H9 (cell line): Measurements from ENCODE around the gene MYDGF. TPM values are rescaled to one million over a fixed set of nuclear protein-coding genes. Genes with fewer than 3 reads are reported as not detected.

Experiments used
- DNase-seq: peaks from one replicate; pipeline ENCODE4 v3.0.0-alpha.2; 2017
- H2AFZ ChIP-seq: one replicate; pipeline ENCODE4 v1.6.1; 2013; ENCODE audit warnings: mild to moderate bottlenecking, low read length, control low read depth, moderate library complexity
- H2AK5ac ChIP-seq: 2 replicates; pipeline ENCODE4 v1.6.1; 2013; ENCODE audit warnings: low read length, control low read depth, mixed read lengths; ENCODE audit not compliant: insufficient read length
- H2BK120ac ChIP-seq: one replicate; pipeline ENCODE4 v1.6.1; 2013; ENCODE audit warnings: low read depth, mild to moderate bottlenecking, low read length, control low read depth, inconsistent platforms; ENCODE audit not compliant: poor library complexity, severe bottlenecking
- H2BK12ac ChIP-seq: 2 replicates; pipeline ENCODE4 v1.6.1; 2013; ENCODE audit warnings: low read length, control low read depth, mixed read lengths, low read depth; ENCODE audit not compliant: insufficient read length
- H2BK15ac ChIP-seq: 2 replicates; pipeline ENCODE4 v1.6.1; 2013; ENCODE audit warnings: low read depth, low read length, control low read depth
- H2BK20ac ChIP-seq: one replicate; pipeline ENCODE4 v1.6.1; 2013; ENCODE audit warnings: low read depth, mild to moderate bottlenecking, low read length, control low read depth, inconsistent platforms; ENCODE audit not compliant: poor library complexity, severe bottlenecking
- H2BK5ac ChIP-seq: 2 replicates; pipeline ENCODE4 v1.6.1; 2013; ENCODE audit warnings: low read length, control low read depth, mixed read lengths; ENCODE audit not compliant: insufficient read length
- H3K14ac ChIP-seq: 2 replicates; pipeline ENCODE4 v1.6.1; 2013; ENCODE audit warnings: low read length, control low read depth; ENCODE audit not compliant: insufficient read depth
- H3K18ac ChIP-seq: 2 replicates; pipeline ENCODE4 v1.6.1; 2013; ENCODE audit warnings: low read depth, mild to moderate bottlenecking, mixed read lengths, low read length, control low read depth; ENCODE audit not compliant: insufficient read length
- H3K23ac ChIP-seq: 2 replicates; pipeline ENCODE4 v1.6.1; 2013; ENCODE audit warnings: low read length, control low read depth, mixed read lengths, low read depth; ENCODE audit not compliant: insufficient read length
- H3K23me2 ChIP-seq: 2 replicates; pipeline ENCODE4 v1.6.1; 2013; ENCODE audit warnings: low read depth, mild to moderate bottlenecking, mixed read lengths, low read length, control low read depth; ENCODE audit not compliant: insufficient read length, poor library complexity, severe bottlenecking
- H3K27ac ChIP-seq: 2 replicates; pipeline ENCODE4 v1.5.1; 2013; ENCODE audit warnings: low read length, control low read depth, mixed read lengths, low read depth; ENCODE audit not compliant: insufficient read length
- H3K27me3 ChIP-seq: 2 replicates; pipeline ENCODE4 v1.6.1; 2013; ENCODE audit warnings: low read length, control low read depth, inconsistent platforms; ENCODE audit not compliant: insufficient read depth
- H3K4ac ChIP-seq: 2 replicates; pipeline ENCODE4 v1.6.1; 2013; ENCODE audit warnings: low read depth, mild to moderate bottlenecking, control low read depth, inconsistent platforms, low read length, moderate library complexity
- H3K4me1 ChIP-seq: 2 replicates; pipeline ENCODE4 v1.6.1; 2013; ENCODE audit warnings: low read length, control low read depth, inconsistent platforms; ENCODE audit not compliant: insufficient read depth
- H3K4me2 ChIP-seq: 2 replicates; pipeline ENCODE4 v1.6.1; 2013; ENCODE audit warnings: low read length, control low read depth, mixed read lengths; ENCODE audit not compliant: insufficient read length, insufficient read depth
- H3K56ac ChIP-seq: 2 replicates; pipeline ENCODE4 v1.6.1; 2013; ENCODE audit warnings: low read depth, mild to moderate bottlenecking, mixed read lengths, low read length, control low read depth; ENCODE audit not compliant: insufficient read length
- H3K79me1 ChIP-seq: 2 replicates; pipeline ENCODE4 v1.6.1; 2013; ENCODE audit warnings: low read depth, mild to moderate bottlenecking, moderate library complexity, low read length, control low read depth, inconsistent platforms; ENCODE audit not compliant: insufficient read depth, poor library complexity, severe bottlenecking
- H3K79me2 ChIP-seq: 2 replicates; pipeline ENCODE4 v1.6.1; 2013; ENCODE audit warnings: low read length, control low read depth, inconsistent platforms; ENCODE audit not compliant: insufficient read depth
- H3K9ac ChIP-seq: 2 replicates; pipeline ENCODE4 v1.6.1; 2013; ENCODE audit warnings: low read length, control low read depth, mixed read lengths; ENCODE audit not compliant: insufficient read length; ENCODE audit errors: extremely low read depth
- H3K9me3 ChIP-seq: one replicate; pipeline ENCODE4 v1.6.1; 2013; ENCODE audit warnings: low read depth, low read length, inconsistent platforms; ENCODE audit not compliant: control insufficient read depth
- H3T11ph ChIP-seq: one replicate; pipeline ENCODE4 v1.6.1; 2013; ENCODE audit warnings: mild to moderate bottlenecking, low read length, control low read depth, inconsistent platforms
- H4K20me1 ChIP-seq: one replicate; pipeline ENCODE4 v1.6.1; 2013; ENCODE audit not compliant: control insufficient read depth, insufficient read length, insufficient read depth
- H4K5ac ChIP-seq: 2 replicates; pipeline ENCODE4 v1.6.1; 2013; ENCODE audit warnings: low read depth, mild to moderate bottlenecking, mixed read lengths, low read length, control low read depth; ENCODE audit not compliant: insufficient read length
- H4K8ac ChIP-seq: replicated peaks from 2 replicates; pipeline ENCODE4 v1.6.1; 2013; ENCODE audit warnings: low read length, control low read depth, mixed read lengths, low read depth; ENCODE audit not compliant: insufficient read length
- H4K91ac ChIP-seq: 2 replicates; pipeline ENCODE4 v1.6.1; 2013; ENCODE audit warnings: low read depth, mild to moderate bottlenecking, moderate library complexity, mixed read lengths, low read length, control low read depth; ENCODE audit not compliant: insufficient read length
- H3K27ac Mint-ChIP-seq, 3 experiments: 2 replicates in 2 of 3; 3 replicates in 1 of 3; pipeline ENCODE4 v1.8.0; 2020 to 2021; ENCODE audit warnings: mixed read lengths in 3 of 3, mild to moderate bottlenecking in 1 of 3, moderate library complexity in 1 of 3
- H3K27me3 Mint-ChIP-seq: 2 replicates; pipeline ENCODE4 v1.8.0; 2021; ENCODE audit warnings: low read depth, mild to moderate bottlenecking, moderate library complexity, mixed read lengths
- H3K36me3 Mint-ChIP-seq, 3 experiments: 2 replicates in 2 of 3; 3 replicates in 1 of 3; pipeline ENCODE4 v1.8.0; 2020 to 2021; ENCODE audit warnings: low read depth in 3 of 3, mixed read lengths in 3 of 3; ENCODE audit not compliant: insufficient read depth in 1 of 3
- H3K4me1 Mint-ChIP-seq, 2 experiments: 2 replicates each; pipeline ENCODE4 v1.8.0; 2020; ENCODE audit warnings: mixed read lengths in 2 of 2
- H3K4me3 Mint-ChIP-seq, 2 experiments: 2 replicates in 1 of 2; 3 replicates in 1 of 2; pipeline ENCODE4 v1.8.0; 2020 to 2021; ENCODE audit warnings: mild to moderate bottlenecking in 2 of 2, mixed read lengths in 2 of 2, moderate library complexity in 1 of 2
- H3K9me3 Mint-ChIP-seq, 2 experiments: 2 replicates in 1 of 2; 3 replicates in 1 of 2; pipeline ENCODE4 v1.8.0; 2020; ENCODE audit warnings: mild to moderate bottlenecking in 2 of 2, mixed read lengths in 2 of 2, moderate library complexity in 1 of 2
- WGBS: extraction: QIAGEN DNeasy Blood & Tissue Kit; methylation state at CpG from one replicate; pipeline ENCODE4 v1.1.7; 2013; ENCODE audit warnings: missing lambda C conversion rate, low lambda C conversion rate, mixed read lengths; ENCODE audit not compliant: insufficient read length; ENCODE audit errors: extremely low coverage; 5-methylcytosine and 5-hydroxymethylcytosine counted together
- total RNA-seq: library from RNA; stranded (reverse); gene quantifications from 2 replicates; pipeline ENCODE4 v1.2.1, GENCODE V29; 2021
- TF ChIP-seq, protein P1 (sequence below): fragments of 200-600 bp; sonication (generic); conservative IDR thresholded peaks from 3 replicates; pipeline ENCODE4 v1.8.0; 2021; ENCODE audit warnings: antibody characterized with exemption, mild to moderate bottlenecking

The MYDGF gene
- total RNA-seq, 1 experiment from 2014 or later = 43.4 TPM

DNA sequence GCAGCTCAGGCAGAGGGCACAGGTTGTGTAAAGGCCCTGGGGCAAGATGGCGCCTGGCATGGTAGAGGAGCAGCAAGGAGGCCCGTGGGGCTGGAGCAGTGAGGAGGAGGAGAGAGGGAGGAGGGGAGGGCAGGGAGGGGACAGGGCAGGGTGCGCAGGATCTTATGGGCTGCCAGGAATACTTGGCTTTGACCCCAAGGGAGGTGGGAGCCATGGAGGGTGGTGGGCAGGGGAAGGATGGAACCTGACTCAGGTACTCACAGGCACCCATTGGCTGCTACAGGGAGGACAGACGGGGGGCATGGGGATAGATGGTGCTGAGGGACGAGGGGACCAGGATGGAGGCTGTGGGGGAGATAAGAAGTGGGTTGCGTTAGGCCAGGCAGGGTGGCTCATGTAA lies 27.5 kb downstream of the MYDGF start:
- Mint-ChIP-seq H3K9me3 (no peaks in the 10 kb centered on the region), H3K36me3 (peaks cover 0 to 6% (median 0%) of the 10 kb centered on the region in 3 experiments; a peak in 3 of 7 replicates), H3K4me3 (no peak overlapping the region), H3K27me3 (peaks cover 4% of the 10 kb centered on the region), H3K4me1 (peaks cover 4 to 14% of the 10 kb centered on the region in 2 experiments; a peak in 3 of 4 replicates), H3K27ac (no peak overlapping the region)
- no peak overlapping the region for H3T11ph ChIP-seq
- no peak for DNase-seq
- H3K4ac ChIP-seq = no peak overlapping the region
- H2AK5ac ChIP-seq = no peak overlapping the region
- H3K23ac ChIP-seq = no peak overlapping the region
- no peaks in the 10 kb centered on the region for H3K9me3 ChIP-seq
- H3K4me1 ChIP-seq = no peaks in the 10 kb centered on the region
- no peak overlapping the region for H3K4me2 ChIP-seq
- H2BK12ac ChIP-seq = no peak overlapping the region
- H3K23me2 ChIP-seq = peaks cover 9% of the 10 kb centered on the region
- H3K79me1 ChIP-seq = no peaks in the 10 kb centered on the region
- H3K56ac ChIP-seq = no peak overlapping the region
- no peak overlapping the region; the same call in 1 of the 2 replicates for H3K14ac ChIP-seq
- no peak overlapping the region for H2AFZ ChIP-seq
- H3K27ac ChIP-seq = no peak overlapping the region
- no peak overlapping the region for H2BK120ac ChIP-seq
- H3K27me3 ChIP-seq = no peaks in the 10 kb centered on the region
- H3K79me2 ChIP-seq = no peaks in the 10 kb centered on the region
- H2BK15ac ChIP-seq = no peak overlapping the region
- H3K9ac ChIP-seq = no peak overlapping the region
- no CpG with 5 or more reads among the region's 6 CpGs for WGBS
- H2BK5ac ChIP-seq = no peak overlapping the region
- no peak overlapping the region for H4K8ac ChIP-seq
- H3K18ac ChIP-seq = no peak overlapping the region
- no peaks in the 10 kb centered on the region for H4K20me1 ChIP-seq
- TF ChIP-seq, protein P1, sequence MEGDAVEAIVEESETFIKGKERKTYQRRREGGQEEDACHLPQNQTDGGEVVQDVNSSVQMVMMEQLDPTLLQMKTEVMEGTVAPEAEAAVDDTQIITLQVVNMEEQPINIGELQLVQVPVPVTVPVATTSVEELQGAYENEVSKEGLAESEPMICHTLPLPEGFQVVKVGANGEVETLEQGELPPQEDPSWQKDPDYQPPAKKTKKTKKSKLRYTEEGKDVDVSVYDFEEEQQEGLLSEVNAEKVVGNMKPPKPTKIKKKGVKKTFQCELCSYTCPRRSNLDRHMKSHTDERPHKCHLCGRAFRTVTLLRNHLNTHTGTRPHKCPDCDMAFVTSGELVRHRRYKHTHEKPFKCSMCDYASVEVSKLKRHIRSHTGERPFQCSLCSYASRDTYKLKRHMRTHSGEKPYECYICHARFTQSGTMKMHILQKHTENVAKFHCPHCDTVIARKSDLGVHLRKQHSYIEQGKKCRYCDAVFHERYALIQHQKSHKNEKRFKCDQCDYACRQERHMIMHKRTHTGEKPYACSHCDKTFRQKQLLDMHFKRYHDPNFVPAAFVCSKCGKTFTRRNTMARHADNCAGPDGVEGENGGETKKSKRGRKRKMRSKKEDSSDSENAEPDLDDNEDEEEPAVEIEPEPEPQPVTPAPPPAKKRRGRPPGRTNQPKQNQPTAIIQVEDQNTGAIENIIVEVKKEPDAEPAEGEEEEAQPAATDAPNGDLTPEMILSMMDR = no peak
- no peak overlapping the region for H2BK20ac ChIP-seq
- no peak overlapping the region for H4K91ac ChIP-seq
- no peak overlapping the region for H4K5ac ChIP-seq
